ENCODE data around the gene GARIN3.

GARIN3 gene

DNA sequence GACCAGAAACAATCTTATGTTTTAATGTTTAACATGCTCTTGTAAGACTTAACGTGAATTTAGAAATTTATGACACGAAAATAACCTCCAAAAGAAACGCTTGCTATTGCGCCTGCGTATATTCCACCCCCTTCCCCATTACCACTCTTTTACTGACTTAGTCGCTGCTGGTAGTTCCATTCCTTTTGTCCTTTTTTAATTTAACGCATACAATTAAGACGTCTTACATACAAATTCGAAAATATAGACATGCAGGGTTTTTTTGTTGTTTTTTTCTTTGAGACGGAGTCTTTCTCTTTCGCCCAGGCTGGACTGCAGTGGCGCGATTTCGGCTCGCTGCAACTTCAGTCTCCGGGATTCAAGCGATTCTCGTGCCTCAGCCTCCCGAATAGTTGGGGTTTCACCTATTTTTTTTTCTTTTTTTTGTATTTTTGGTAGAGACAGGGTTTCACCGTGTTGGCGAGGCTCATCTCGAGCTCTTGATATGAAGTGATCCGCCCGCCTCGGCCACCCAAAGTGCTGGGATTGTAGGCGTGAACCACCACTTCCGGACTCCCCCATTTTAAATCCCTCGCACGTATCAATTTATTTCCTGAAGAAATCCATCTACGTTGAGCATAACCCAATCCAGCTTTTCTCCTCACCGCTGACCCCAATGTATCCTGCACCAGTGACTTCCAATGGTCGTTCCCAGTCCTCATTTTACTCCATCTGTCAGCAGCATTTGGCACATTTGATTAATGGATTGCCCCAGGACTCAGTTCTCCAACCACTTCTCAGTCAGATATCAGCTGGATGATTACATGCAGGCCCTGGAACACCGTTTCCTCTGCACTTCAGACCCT, 22.7 kb downstream of the GARIN3 start:
- peak overlapping the region; percentile 89 for H3K4me3 ChIP-seq (ENCODE audit: low read depth, low read length)
- peak overlapping the region; percentile 48 for H3K9ac ChIP-seq (ENCODE audit: low read length)
- no peaks in the 10 kb centered on the region for H3K4me1 ChIP-seq (ENCODE audit: control insufficient read depth, insufficient read depth, low read length)
- H3K36me3 ChIP-seq (ENCODE audit: control insufficient read depth, insufficient read depth, low read length), result peaks cover 11% of the 10 kb centered on the region
- H3K27me3 ChIP-seq (ENCODE audit: control insufficient read depth, insufficient read depth, low read length), result no peaks in the 10 kb centered on the region
- no peaks in the 10 kb centered on the region for H3K9me3 ChIP-seq (ENCODE audit: control insufficient read depth, insufficient read depth, low read depth, low read length)
- H3K27ac ChIP-seq (ENCODE audit: low read depth, low read length), result peak overlapping the region; percentile 35; the same call in 1 of the 2 replicates

- Histone ChIP-seq H3K9ac (ENCODE audit: low read length) (peak within 1 kb of the TSS; percentile 96), H3K9me3 (ENCODE audit: control insufficient read depth, insufficient read depth, low read depth, low read length) (no peaks in the 10 kb centered on the region), H3K27ac (ENCODE audit: low read depth, low read length) (peak within 1 kb of the TSS; percentile 92), H3K4me3 (ENCODE audit: low read depth, low read length) (peak within 1 kb of the TSS; percentile 89), H3K4me1 (ENCODE audit: control insufficient read depth, insufficient read depth, low read length) (no peaks in the 10 kb centered on the region), H3K36me3 (ENCODE audit: control insufficient read depth, insufficient read depth, low read length) (peaks cover 20% of the 10 kb centered on the region), H3K27me3 (ENCODE audit: control insufficient read depth, insufficient read depth, low read length) (no peaks in the 10 kb centered on the region)
Observed at GRCh38 chr5:157142317-157143126, 23.5 kb downstream of the GARIN3 start, which contains the start of gene MED7. Gene MED7, minus strand, starts transcription at chr5:157142865. Its CDS starts 3,434 bp downstream, at chr5:157139431.

GRCh38 chr5:157137691-157138090, 28.4 kb downstream of the GARIN3 start:
- Histone ChIP-seq H3K4me3 (ENCODE audit: low read depth, low read length) (no peak overlapping the region), H3K9ac (ENCODE audit: low read length) (no peak overlapping the region)

DNA sequence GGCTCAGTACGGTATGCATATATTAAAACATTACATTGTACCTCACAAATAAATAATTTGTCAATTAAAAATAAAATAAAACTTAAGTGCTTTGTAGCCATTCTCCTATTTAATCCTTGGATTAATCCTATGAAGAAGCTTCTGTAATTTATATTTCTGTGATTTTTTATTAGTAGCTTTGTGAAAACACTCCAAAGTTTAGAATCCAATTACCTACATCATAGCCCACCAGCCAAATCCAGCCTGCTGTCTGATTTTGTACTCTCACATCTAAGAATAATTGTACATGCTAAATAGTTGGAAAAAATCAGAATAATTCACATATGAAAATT, 33.8 kb downstream of the GARIN3 start:
- H3K4me1 ChIP-seq (ENCODE audit: control insufficient read depth, insufficient read depth, low read length), result peaks cover 2% of the 10 kb centered on the region; the same call in 1 of the 2 replicates
- H3K4me3 ChIP-seq (ENCODE audit: low read depth, low read length), result no peak overlapping the region
- H3K9me3 ChIP-seq (ENCODE audit: control insufficient read depth, insufficient read depth, low read depth, low read length), result no peaks in the 10 kb centered on the region
- no peak overlapping the region for H3K9ac ChIP-seq (ENCODE audit: low read length)
- H3K27me3 ChIP-seq (ENCODE audit: control insufficient read depth, insufficient read depth, low read length), result no peaks in the 10 kb centered on the region
- no peak overlapping the region for H3K27ac ChIP-seq (ENCODE audit: low read depth, low read length)
- peaks cover under 1% of the 10 kb centered on the region; the same call in 1 of the 2 replicates for H3K36me3 ChIP-seq (ENCODE audit: control insufficient read depth, insufficient read depth, low read length)

More at GRCh38 chr5:157137691-157138090, 28.4 kb downstream of the GARIN3 start:
- no peak overlapping the region for H3K27ac ChIP-seq (ENCODE audit: low read depth, low read length)
- H3K4me1 ChIP-seq (ENCODE audit: control insufficient read depth, insufficient read depth, low read length), result no peaks in the 10 kb centered on the region
- H3K36me3 ChIP-seq (ENCODE audit: control insufficient read depth, insufficient read depth, low read length), result peaks cover 23% of the 10 kb centered on the region
- H3K9me3 ChIP-seq (ENCODE audit: control insufficient read depth, insufficient read depth, low read depth, low read length), result no peaks in the 10 kb centered on the region
- H3K27me3 ChIP-seq (ENCODE audit: control insufficient read depth, insufficient read depth, low read length), result no peaks in the 10 kb centered on the region

DNA sequence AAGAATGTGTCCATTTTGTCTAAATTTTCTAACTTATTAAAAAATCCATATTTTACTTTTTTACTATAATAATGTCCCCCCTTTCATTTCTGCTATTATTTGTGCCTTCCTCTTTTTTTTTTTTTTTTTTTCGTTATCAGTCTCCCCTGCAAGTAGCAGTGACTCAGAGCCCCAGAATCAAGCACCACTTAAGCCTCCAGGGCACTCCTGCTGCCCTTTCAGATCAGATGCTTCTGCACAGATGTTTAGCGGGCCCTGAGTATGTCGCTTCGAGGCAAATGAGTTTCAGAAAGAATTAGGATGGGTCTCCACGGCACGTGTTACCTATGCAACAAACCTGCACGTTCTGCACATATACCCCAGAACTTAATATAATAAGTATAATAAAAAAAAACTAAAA, 35.1 kb downstream of the GARIN3 start:
- H3K4me3 ChIP-seq (ENCODE audit: low read depth, low read length), result no peak overlapping the region
- H3K4me1 ChIP-seq (ENCODE audit: control insufficient read depth, insufficient read depth, low read length), result peaks cover 2% of the 10 kb centered on the region; the same call in 1 of the 2 replicates
- H3K27ac ChIP-seq (ENCODE audit: low read depth, low read length), result no peak overlapping the region
- H3K36me3 ChIP-seq (ENCODE audit: control insufficient read depth, insufficient read depth, low read length), result no peaks in the 10 kb centered on the region
- H3K9me3 ChIP-seq (ENCODE audit: control insufficient read depth, insufficient read depth, low read depth, low read length), result no peaks in the 10 kb centered on the region
- no peak overlapping the region for H3K9ac ChIP-seq (ENCODE audit: low read length)
- H3K27me3 ChIP-seq (ENCODE audit: control insufficient read depth, insufficient read depth, low read length), result no peaks in the 10 kb centered on the region

- Histone ChIP-seq H3K27ac (ENCODE audit: low read depth, low read length) (no peak overlapping the region), H3K9me3 (ENCODE audit: control insufficient read depth, insufficient read depth, low read depth, low read length) (no peaks in the 10 kb centered on the region; the same call in 1 of the 2 replicates), H3K4me1 (ENCODE audit: control insufficient read depth, insufficient read depth, low read length) (no peaks in the 10 kb centered on the region), H3K27me3 (ENCODE audit: control insufficient read depth, insufficient read depth, low read length) (no peaks in the 10 kb centered on the region), H3K9ac (ENCODE audit: low read length) (no peak overlapping the region), H3K36me3 (ENCODE audit: control insufficient read depth, insufficient read depth, low read length) (no peaks in the 10 kb centered on the region), H3K4me3 (ENCODE audit: low read depth, low read length) (no peak overlapping the region)
Observed at GRCh38 chr5:157121709-157122108, 44.4 kb downstream of the GARIN3 start.

GRCh38 chr5:157120102-157120501, 46.0 kb downstream of the GARIN3 start:
- H3K4me3 ChIP-seq (ENCODE audit: low read depth, low read length), result no peak overlapping the region
- no peaks in the 10 kb centered on the region for H3K4me1 ChIP-seq (ENCODE audit: control insufficient read depth, insufficient read depth, low read length)
- no peaks in the 10 kb centered on the region; the same call in 1 of the 2 replicates for H3K9me3 ChIP-seq (ENCODE audit: control insufficient read depth, insufficient read depth, low read depth, low read length)
- no peak overlapping the region for H3K9ac ChIP-seq (ENCODE audit: low read length)
- no peak overlapping the region for H3K27ac ChIP-seq (ENCODE audit: low read depth, low read length)
- no peaks in the 10 kb centered on the region for H3K36me3 ChIP-seq (ENCODE audit: control insufficient read depth, insufficient read depth, low read length)
- H3K27me3 ChIP-seq (ENCODE audit: control insufficient read depth, insufficient read depth, low read length), result no peaks in the 10 kb centered on the region

GRCh38 chr5:157116483-157116954, 49.5 kb downstream of the GARIN3 start:
- no peaks in the 10 kb centered on the region for H3K27me3 ChIP-seq (ENCODE audit: control insufficient read depth, insufficient read depth, low read length)
- H3K27ac ChIP-seq (ENCODE audit: low read depth, low read length), result no peak overlapping the region
- H3K4me1 ChIP-seq (ENCODE audit: control insufficient read depth, insufficient read depth, low read length), result no peaks in the 10 kb centered on the region
- no peaks in the 10 kb centered on the region; the same call in 1 of the 2 replicates for H3K9me3 ChIP-seq (ENCODE audit: control insufficient read depth, insufficient read depth, low read depth, low read length)
- H3K4me3 ChIP-seq (ENCODE audit: low read depth, low read length), result no peak overlapping the region
- H3K36me3 ChIP-seq (ENCODE audit: control insufficient read depth, insufficient read depth, low read length), result no peaks in the 10 kb centered on the region
- no peak overlapping the region for H3K9ac ChIP-seq (ENCODE audit: low read length)

GRCh38 chr5:157115502-157115901, 50.6 kb downstream of the GARIN3 start:
- Histone ChIP-seq H3K4me3 (ENCODE audit: low read depth, low read length) (no peak overlapping the region), H3K4me1 (ENCODE audit: control insufficient read depth, insufficient read depth, low read length) (no peaks in the 10 kb centered on the region), H3K9ac (ENCODE audit: low read length) (no peak overlapping the region), H3K27ac (ENCODE audit: low read depth, low read length) (no peak overlapping the region), H3K9me3 (ENCODE audit: control insufficient read depth, insufficient read depth, low read depth, low read length) (no peaks in the 10 kb centered on the region), H3K36me3 (ENCODE audit: control insufficient read depth, insufficient read depth, low read length) (no peaks in the 10 kb centered on the region), H3K27me3 (ENCODE audit: control insufficient read depth, insufficient read depth, low read length) (no peaks in the 10 kb centered on the region)

GRCh38 chr5:157115012-157115411, 51.1 kb downstream of the GARIN3 start:
- H3K27me3 ChIP-seq (ENCODE audit: control insufficient read depth, insufficient read depth, low read length), result no peaks in the 10 kb centered on the region
- H3K9ac ChIP-seq (ENCODE audit: low read length), result no peak overlapping the region
- H3K9me3 ChIP-seq (ENCODE audit: control insufficient read depth, insufficient read depth, low read depth, low read length), result no peaks in the 10 kb centered on the region
- no peak overlapping the region for H3K4me3 ChIP-seq (ENCODE audit: low read depth, low read length)
- H3K36me3 ChIP-seq (ENCODE audit: control insufficient read depth, insufficient read depth, low read length), result no peaks in the 10 kb centered on the region
- H3K27ac ChIP-seq (ENCODE audit: low read depth, low read length), result no peak overlapping the region
- H3K4me1 ChIP-seq (ENCODE audit: control insufficient read depth, insufficient read depth, low read length), result no peaks in the 10 kb centered on the region

- Histone ChIP-seq H3K9me3 (ENCODE audit: control insufficient read depth, insufficient read depth, low read depth, low read length) (no peaks in the 10 kb centered on the region), H3K36me3 (ENCODE audit: control insufficient read depth, insufficient read depth, low read length) (no peaks in the 10 kb centered on the region), H3K4me1 (ENCODE audit: control insufficient read depth, insufficient read depth, low read length) (no peaks in the 10 kb centered on the region), H3K4me3 (ENCODE audit: low read depth, low read length) (no peak overlapping the region), H3K27me3 (ENCODE audit: control insufficient read depth, insufficient read depth, low read length) (no peaks in the 10 kb centered on the region), H3K9ac (ENCODE audit: low read length) (no peak overlapping the region), H3K27ac (ENCODE audit: low read depth, low read length) (no peak overlapping the region)
Observed at GRCh38 chr5:157113002-157113401, 53.1 kb downstream of the GARIN3 start.

Data from HUES6 (cell line).